ENCODE results near the gene FTL.

The FTL gene

GRCh38 chr19:48953990-48954594, 11.0 kb upstream of the FTL start:
- FAIRE-seq (no peak), DNase-seq (ENCODE audit: insufficient read length, low spot score) (no peak)
- no peak for TF ChIP-seq POU2F2 (IDR thresholded peaks at IDR 0.05; ENCODE audit: low read depth, low read length)
- no peak for TF ChIP-seq PAX5 (IDR thresholded peaks at IDR 0.05; ENCODE audit: insufficient read depth, low read length, severe bottlenecking)
- TF ChIP-seq POLR2A (IDR thresholded peaks at IDR 0.05; ENCODE audit: low read depth, low read length): no peak
- TF ChIP-seq POLR2AphosphoS5 (IDR thresholded peaks at IDR 0.05; ENCODE audit: low read depth, low read length): no peak
- no peak for TF ChIP-seq SPI1 (IDR thresholded peaks at IDR 0.05; ENCODE audit: low read depth, low read length)
- TF ChIP-seq TAF1 (IDR thresholded peaks at IDR 0.05; ENCODE audit: low read depth, low read length): no peak

GRCh38 chr19:48954595-48955307, 10.4 kb upstream of the FTL start, which contains the start of gene BAX:
TSS of gene BAX (plus strand) at chr19:48954875. CDS start at chr19:48954929, 54 bp downstream.
- DNase-seq (ENCODE audit: insufficient read length, low spot score) (peak; percentile 97), FAIRE-seq (peak; percentile 99)
- TF ChIP-seq POLR2AphosphoS5 (IDR thresholded peaks at IDR 0.05; ENCODE audit: low read depth, low read length) (peak; percentile 74), POU2F2 (IDR thresholded peaks at IDR 0.05; ENCODE audit: low read depth, low read length) (peak; percentile 50; the same call in 1 of the 2 replicates), SPI1 (IDR thresholded peaks at IDR 0.05; ENCODE audit: low read depth, low read length) (0 out of 2 replicates have a peak, but pooled peaks have one; percentile 26), POLR2A (IDR thresholded peaks at IDR 0.05; ENCODE audit: low read depth, low read length) (peak; percentile 67; the same call in 1 of the 2 replicates), PAX5 (IDR thresholded peaks at IDR 0.05; ENCODE audit: insufficient read depth, low read length, severe bottlenecking) (no peak), TAF1 (IDR thresholded peaks at IDR 0.05; ENCODE audit: low read depth, low read length) (peak; percentile 61)

- DNase-seq (ENCODE audit: insufficient read length, low spot score): no peak
- no peak for FAIRE-seq
- TF ChIP-seq POLR2AphosphoS5 (IDR thresholded peaks at IDR 0.05; ENCODE audit: low read depth, low read length) (no peak), TAF1 (IDR thresholded peaks at IDR 0.05; ENCODE audit: low read depth, low read length) (no peak), POLR2A (IDR thresholded peaks at IDR 0.05; ENCODE audit: low read depth, low read length) (no peak), SPI1 (IDR thresholded peaks at IDR 0.05; ENCODE audit: low read depth, low read length) (no peak), PAX5 (IDR thresholded peaks at IDR 0.05; ENCODE audit: insufficient read depth, low read length, severe bottlenecking) (no peak), POU2F2 (IDR thresholded peaks at IDR 0.05; ENCODE audit: low read depth, low read length) (no peak)
Measured at GRCh38 chr19:48955308-48955958, 9.7 kb upstream of the FTL start.

- FAIRE-seq (no peak), DNase-seq (ENCODE audit: insufficient read length, low spot score) (no peak)
- TF ChIP-seq POLR2A (IDR thresholded peaks at IDR 0.05; ENCODE audit: low read depth, low read length) (no peak), POU2F2 (IDR thresholded peaks at IDR 0.05; ENCODE audit: low read depth, low read length) (no peak), TAF1 (IDR thresholded peaks at IDR 0.05; ENCODE audit: low read depth, low read length) (no peak), PAX5 (IDR thresholded peaks at IDR 0.05; ENCODE audit: insufficient read depth, low read length, severe bottlenecking) (no peak), POLR2AphosphoS5 (IDR thresholded peaks at IDR 0.05; ENCODE audit: low read depth, low read length) (no peak), SPI1 (IDR thresholded peaks at IDR 0.05; ENCODE audit: low read depth, low read length) (no peak)
Measured at GRCh38 chr19:48958006-48958405, 7.1 kb upstream of the FTL start.

GRCh38 chr19:48959341-48960239, 5.5 kb upstream of the FTL start:
- peak; percentile 82 for TF ChIP-seq SPI1 (IDR thresholded peaks at IDR 0.05; ENCODE audit: low read depth, low read length)
- no peak for TF ChIP-seq POU2F2 (IDR thresholded peaks at IDR 0.05; ENCODE audit: low read depth, low read length)
- no peak for TF ChIP-seq PAX5 (IDR thresholded peaks at IDR 0.05; ENCODE audit: insufficient read depth, low read length, severe bottlenecking)
- FAIRE-seq: no peak
- no peak for DNase-seq (ENCODE audit: insufficient read length, low spot score)

- no peak for FAIRE-seq
- no peak for DNase-seq (ENCODE audit: insufficient read length, low spot score)
- no peak for TF ChIP-seq POLR2AphosphoS5 (IDR thresholded peaks at IDR 0.05; ENCODE audit: low read depth, low read length)
- TF ChIP-seq SPI1 (IDR thresholded peaks at IDR 0.05; ENCODE audit: low read depth, low read length): no peak
- no peak for TF ChIP-seq TAF1 (IDR thresholded peaks at IDR 0.05; ENCODE audit: low read depth, low read length)
- TF ChIP-seq POLR2A (IDR thresholded peaks at IDR 0.05; ENCODE audit: low read depth, low read length): no peak
- no peak for TF ChIP-seq POU2F2 (IDR thresholded peaks at IDR 0.05; ENCODE audit: low read depth, low read length)
- no peak for TF ChIP-seq PAX5 (IDR thresholded peaks at IDR 0.05; ENCODE audit: insufficient read depth, low read length, severe bottlenecking)
Measured at GRCh38 chr19:48961051-48961649, 4.0 kb upstream of the FTL start.

- no peak for TF ChIP-seq PAX5 (IDR thresholded peaks at IDR 0.05; ENCODE audit: insufficient read depth, low read length, severe bottlenecking)
- no peak for TF ChIP-seq TAF1 (IDR thresholded peaks at IDR 0.05; ENCODE audit: low read depth, low read length)
- no peak for TF ChIP-seq POLR2AphosphoS5 (IDR thresholded peaks at IDR 0.05; ENCODE audit: low read depth, low read length)
- no peak for TF ChIP-seq SPI1 (IDR thresholded peaks at IDR 0.05; ENCODE audit: low read depth, low read length)
- no peak for TF ChIP-seq POLR2A (IDR thresholded peaks at IDR 0.05; ENCODE audit: low read depth, low read length)
- TF ChIP-seq POU2F2 (IDR thresholded peaks at IDR 0.05; ENCODE audit: low read depth, low read length): no peak
- no peak for DNase-seq (ENCODE audit: insufficient read length, low spot score)
- FAIRE-seq: no peak
Measured at GRCh38 chr19:48961673-48962028, 3.5 kb upstream of the FTL start.

GRCh38 chr19:48962029-48962848, 2.9 kb upstream of the FTL start:
- TF ChIP-seq SPI1 (IDR thresholded peaks at IDR 0.05; ENCODE audit: low read depth, low read length): peak; percentile 78
- peak; percentile 56; the same call in 1 of the 2 replicates for TF ChIP-seq POU2F2 (IDR thresholded peaks at IDR 0.05; ENCODE audit: low read depth, low read length)
- no peak for TF ChIP-seq PAX5 (IDR thresholded peaks at IDR 0.05; ENCODE audit: insufficient read depth, low read length, severe bottlenecking)
- TF ChIP-seq POLR2AphosphoS5 (IDR thresholded peaks at IDR 0.05; ENCODE audit: low read depth, low read length): peak; percentile 96
- TF ChIP-seq TAF1 (IDR thresholded peaks at IDR 0.05; ENCODE audit: low read depth, low read length): peak; percentile 32; the same call in 1 of the 2 replicates
- TF ChIP-seq POLR2A (IDR thresholded peaks at IDR 0.05; ENCODE audit: low read depth, low read length): peak; percentile 90
- DNase-seq (ENCODE audit: insufficient read length, low spot score): peak; percentile 70
- FAIRE-seq: peak; percentile 86
